IMR-90 (cell line): Measurements from ENCODE around the gene LRRC3B.

ENCODE experiments used
- CTCF ChIP-seq: conservative IDR thresholded peaks from 2 replicates; pipeline ENCODE4 v1.5.1; 2012; ENCODE audit warnings: mild to moderate bottlenecking, low read depth, low read length, improper control_type of control experiment
- NFE2L2 ChIP-seq: fragments of 150-350 bp; IDR thresholded peaks from 2 replicates; pipeline ENCODE4 v1.6.1; 2016; ENCODE audit warnings: low read depth, mild to moderate bottlenecking, low read length
- POLR2A ChIP-seq: IDR thresholded peaks from 2 replicates; pipeline ENCODE4 v1.6.1; 2012; ENCODE audit warnings: mild to moderate bottlenecking, low read depth, low read length
- RAD21 ChIP-seq: IDR thresholded peaks from 2 replicates; pipeline ENCODE4 v1.6.1; 2012; ENCODE audit warnings: low read length, improper control_type of control experiment

- TF ChIP-seq POLR2A, result no peak
- TF ChIP-seq CTCF, result no peak
- no peak for TF ChIP-seq RAD21
- no peak for TF ChIP-seq NFE2L2
These were observed 43.5 kb upstream of the LRRC3B start for GRCh38 chr3:26579116-26579515.
